Loucy (cell line): ENCODE measurements around the gene IRAG1.

Experiments used
- EZH2phosphoT487 ChIP-seq: fragments of 200-600 bp; IDR thresholded peaks from 2 replicates; pipeline ENCODE4 v1.6.1; 2018; ENCODE audit warnings: antibody characterized with exemption, mild to moderate bottlenecking, moderate library complexity, borderline replicate concordance
- TF ChIP-seq, protein P1 (sequence below): fragments of 200-600 bp; sonication (generic); conservative IDR thresholded peaks from 2 replicates; pipeline ENCODE4 v1.5.1; 2014; ENCODE audit warnings: mild to moderate bottlenecking, antibody characterized with exemption, low read length

DNA sequence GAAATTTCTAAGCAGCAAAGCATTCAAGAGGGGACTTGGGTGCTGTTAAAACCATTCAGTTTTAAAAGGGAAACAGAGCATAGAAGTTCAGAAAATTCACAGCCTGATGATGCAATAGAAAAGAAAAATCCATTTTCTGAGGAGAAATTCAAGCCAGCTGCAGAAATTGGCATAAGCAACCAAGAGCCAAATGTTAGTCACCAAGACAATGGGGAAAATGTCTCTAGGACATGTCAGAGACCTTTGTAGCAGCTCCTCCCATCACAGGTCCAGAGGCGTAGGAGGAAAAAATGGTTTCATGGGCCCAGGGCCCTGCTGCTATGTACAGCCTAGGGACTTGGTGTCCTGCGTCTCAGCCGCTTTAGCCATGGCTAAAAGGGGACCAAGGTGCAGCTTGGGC is 5.5 kb upstream of the IRAG1 start:
- TF ChIP-seq, protein P1, sequence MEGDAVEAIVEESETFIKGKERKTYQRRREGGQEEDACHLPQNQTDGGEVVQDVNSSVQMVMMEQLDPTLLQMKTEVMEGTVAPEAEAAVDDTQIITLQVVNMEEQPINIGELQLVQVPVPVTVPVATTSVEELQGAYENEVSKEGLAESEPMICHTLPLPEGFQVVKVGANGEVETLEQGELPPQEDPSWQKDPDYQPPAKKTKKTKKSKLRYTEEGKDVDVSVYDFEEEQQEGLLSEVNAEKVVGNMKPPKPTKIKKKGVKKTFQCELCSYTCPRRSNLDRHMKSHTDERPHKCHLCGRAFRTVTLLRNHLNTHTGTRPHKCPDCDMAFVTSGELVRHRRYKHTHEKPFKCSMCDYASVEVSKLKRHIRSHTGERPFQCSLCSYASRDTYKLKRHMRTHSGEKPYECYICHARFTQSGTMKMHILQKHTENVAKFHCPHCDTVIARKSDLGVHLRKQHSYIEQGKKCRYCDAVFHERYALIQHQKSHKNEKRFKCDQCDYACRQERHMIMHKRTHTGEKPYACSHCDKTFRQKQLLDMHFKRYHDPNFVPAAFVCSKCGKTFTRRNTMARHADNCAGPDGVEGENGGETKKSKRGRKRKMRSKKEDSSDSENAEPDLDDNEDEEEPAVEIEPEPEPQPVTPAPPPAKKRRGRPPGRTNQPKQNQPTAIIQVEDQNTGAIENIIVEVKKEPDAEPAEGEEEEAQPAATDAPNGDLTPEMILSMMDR, result no peak
- TF ChIP-seq EZH2phosphoT487, result no peak
